ENCODE data around the gene PLA2G12A.

Gene PLA2G12A

DNA sequence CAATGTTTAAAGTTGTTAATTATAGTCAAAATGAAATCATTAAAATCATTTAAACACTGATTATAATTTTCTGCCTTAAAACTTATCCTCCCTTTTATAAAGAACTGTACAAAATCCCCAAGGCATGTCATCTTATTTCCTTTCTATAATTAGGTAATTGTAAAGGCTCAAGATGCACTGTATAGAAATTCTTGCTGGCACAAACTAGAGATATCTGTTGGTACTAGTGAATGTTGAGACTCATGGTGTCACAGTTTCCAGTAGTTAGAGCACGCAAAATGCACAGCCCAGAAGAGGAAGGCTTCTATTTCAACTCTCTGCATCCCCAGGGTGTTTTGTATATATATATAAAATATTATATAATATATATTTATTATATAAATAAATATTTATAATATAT lies 22.7 kb upstream of the PLA2G12A start:
- no peak overlapping the region for H3K4me3 ChIP-seq (ENCODE audit: control insufficient read depth, low read depth, low read length)
- TF ChIP-seq, protein P1, sequence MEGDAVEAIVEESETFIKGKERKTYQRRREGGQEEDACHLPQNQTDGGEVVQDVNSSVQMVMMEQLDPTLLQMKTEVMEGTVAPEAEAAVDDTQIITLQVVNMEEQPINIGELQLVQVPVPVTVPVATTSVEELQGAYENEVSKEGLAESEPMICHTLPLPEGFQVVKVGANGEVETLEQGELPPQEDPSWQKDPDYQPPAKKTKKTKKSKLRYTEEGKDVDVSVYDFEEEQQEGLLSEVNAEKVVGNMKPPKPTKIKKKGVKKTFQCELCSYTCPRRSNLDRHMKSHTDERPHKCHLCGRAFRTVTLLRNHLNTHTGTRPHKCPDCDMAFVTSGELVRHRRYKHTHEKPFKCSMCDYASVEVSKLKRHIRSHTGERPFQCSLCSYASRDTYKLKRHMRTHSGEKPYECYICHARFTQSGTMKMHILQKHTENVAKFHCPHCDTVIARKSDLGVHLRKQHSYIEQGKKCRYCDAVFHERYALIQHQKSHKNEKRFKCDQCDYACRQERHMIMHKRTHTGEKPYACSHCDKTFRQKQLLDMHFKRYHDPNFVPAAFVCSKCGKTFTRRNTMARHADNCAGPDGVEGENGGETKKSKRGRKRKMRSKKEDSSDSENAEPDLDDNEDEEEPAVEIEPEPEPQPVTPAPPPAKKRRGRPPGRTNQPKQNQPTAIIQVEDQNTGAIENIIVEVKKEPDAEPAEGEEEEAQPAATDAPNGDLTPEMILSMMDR (IDR thresholded peaks at IDR 0.05; ENCODE audit: control insufficient read depth, insufficient read depth, low read depth, low read length, missing control alignments), result no peak
- DNase-seq (ENCODE audit: low read depth), result no peak

GRCh38 chr4:109751852-109752251 lies 22.0 kb upstream of the PLA2G12A start:
- TF ChIP-seq, protein P1 (IDR thresholded peaks at IDR 0.05; ENCODE audit: control insufficient read depth, insufficient read depth, low read depth, low read length, missing control alignments), result no peak
- DNase-seq (ENCODE audit: low read depth), result no peak
- H3K4me3 ChIP-seq (ENCODE audit: control insufficient read depth, low read depth, low read length), result no peak overlapping the region

DNA sequence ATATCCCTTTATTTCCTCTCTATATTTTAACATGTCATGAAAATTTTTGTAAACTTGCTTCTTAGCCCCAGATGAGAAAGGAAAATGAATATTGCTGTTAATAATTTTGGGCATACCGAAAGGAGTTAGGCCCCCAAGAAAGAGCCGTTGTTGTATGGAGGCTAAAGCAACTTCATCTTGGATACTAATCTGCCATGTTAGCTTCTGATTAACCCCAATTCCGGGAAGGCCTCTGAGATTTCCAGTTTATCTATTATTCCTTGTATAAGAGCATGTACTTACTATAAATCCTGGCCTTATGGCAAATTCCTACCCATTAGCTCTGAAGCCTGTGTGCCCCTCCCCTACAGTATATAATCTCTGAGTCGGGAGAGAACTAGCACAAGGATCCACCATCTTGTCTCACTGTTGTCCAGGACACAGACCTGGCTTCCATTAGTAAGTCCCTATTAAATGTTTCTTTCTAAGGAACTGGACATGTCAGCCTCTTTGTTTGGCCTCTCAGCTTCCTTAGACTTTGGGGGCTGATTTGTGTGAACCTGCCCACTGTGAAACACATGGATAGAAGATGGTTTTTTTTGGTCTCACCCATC lies 20.9 kb upstream of the PLA2G12A start:
- DNase-seq (ENCODE audit: low read depth), result no peak
- H3K4me3 ChIP-seq (ENCODE audit: control insufficient read depth, low read depth, low read length), result no peak overlapping the region
- TF ChIP-seq, protein P1 (IDR thresholded peaks at IDR 0.05; ENCODE audit: control insufficient read depth, insufficient read depth, low read depth, low read length, missing control alignments), result no peak

- TF ChIP-seq, protein P1 (IDR thresholded peaks at IDR 0.05; ENCODE audit: control insufficient read depth, insufficient read depth, low read depth, low read length, missing control alignments), result no peak
- H3K4me3 ChIP-seq (ENCODE audit: control insufficient read depth, low read depth, low read length), result no peak overlapping the region
- DNase-seq (ENCODE audit: low read depth), result no peak
These were observed 19.7 kb upstream of the PLA2G12A start for GRCh38 chr4:109749388-109750082.

- no peak overlapping the region for H3K4me3 ChIP-seq (ENCODE audit: control insufficient read depth, low read depth, low read length)
- TF ChIP-seq, protein P1 (IDR thresholded peaks at IDR 0.05; ENCODE audit: control insufficient read depth, insufficient read depth, low read depth, low read length, missing control alignments), result no peak
- no peak for DNase-seq (ENCODE audit: low read depth)
These were observed 18.2 kb upstream of the PLA2G12A start for GRCh38 chr4:109748114-109748513.

DNA sequence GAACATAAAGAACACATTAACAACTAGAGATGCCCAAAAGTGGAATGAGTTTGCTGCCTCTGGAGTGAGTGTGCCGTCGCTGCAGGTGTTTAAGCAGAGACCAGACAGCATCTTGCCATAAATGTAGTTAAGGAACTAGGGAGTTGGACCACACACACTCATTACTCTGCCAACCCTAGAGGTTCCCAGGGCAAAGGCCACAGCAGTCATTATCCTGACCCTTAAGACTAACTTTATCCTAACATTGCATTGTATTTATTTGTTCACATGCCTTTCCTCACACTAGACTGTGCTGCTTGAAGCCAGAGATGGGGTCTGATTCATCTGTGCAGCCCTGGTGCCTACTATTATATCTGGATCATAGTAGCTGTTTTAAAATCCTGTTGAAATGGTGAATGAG lies 16.9 kb upstream of the PLA2G12A start:
- no peak for DNase-seq (ENCODE audit: low read depth)
- H3K4me3 ChIP-seq (ENCODE audit: control insufficient read depth, low read depth, low read length), result no peak overlapping the region

More for the DNA sequence above, 16.9 kb upstream of the PLA2G12A start:
- TF ChIP-seq, protein P1 (IDR thresholded peaks at IDR 0.05; ENCODE audit: control insufficient read depth, insufficient read depth, low read depth, low read length, missing control alignments), result no peak
